ENCODE measurements around the gene EGFR.

The EGFR gene

GRCh38 chr7:55205124-55205955, 186.5 kb downstream of the EGFR start:
- DNase-seq (no peak), ATAC-seq (ENCODE audit: insufficient read depth, low read depth) (no peak)
- no peaks in the 10 kb centered on the region for H3K36me3 ChIP-seq (ENCODE audit: insufficient read depth, low read length)
- no peak overlapping the region for H3K4me2 ChIP-seq (ENCODE audit: insufficient read depth, low read length)
- H3K4me3 ChIP-seq (ENCODE audit: low read depth in 1 of 2, low read length in 2 of 2), result no peak overlapping the region
- no peak overlapping the region for H3K27ac ChIP-seq (ENCODE audit: low read length)
- no peaks in the 10 kb centered on the region for H3K9me3 ChIP-seq (ENCODE audit: insufficient read depth, low read length, severe bottlenecking)
- H2AFZ ChIP-seq (ENCODE audit: low read depth, low read length), result no peak overlapping the region
- H3K4me1 ChIP-seq (ENCODE audit: insufficient read depth, low read length), result no peaks in the 10 kb centered on the region
- TF ChIP-seq EZH2 (IDR thresholded peaks at IDR 0.05; ENCODE audit: borderline replicate concordance, low read depth, low read length, severe bottlenecking) (no peak), CTCF (IDR thresholded peaks at IDR 0.05; ENCODE audit: borderline replicate concordance, extremely low read depth, low read length, poor library complexity, severe bottlenecking) (no peak)
- H3K79me2 ChIP-seq (ENCODE audit: insufficient read depth, low read length), result no peaks in the 10 kb centered on the region
- H3K9ac ChIP-seq (ENCODE audit: low read depth, low read length), result no peak overlapping the region
- H4K20me1 ChIP-seq (ENCODE audit: insufficient read depth, low read length), result no peaks in the 10 kb centered on the region
- H3K27me3 ChIP-seq (ENCODE audit: insufficient read depth, low read length, poor library complexity), result no peaks in the 10 kb centered on the region

GRCh38 chr7:55206235-55207029, 187.6 kb downstream of the EGFR start:
- H4K20me1 ChIP-seq (ENCODE audit: insufficient read depth, low read length), result no peaks in the 10 kb centered on the region
- no peak overlapping the region for H2AFZ ChIP-seq (ENCODE audit: low read depth, low read length)
- H3K36me3 ChIP-seq (ENCODE audit: insufficient read depth, low read length), result no peaks in the 10 kb centered on the region
- no peaks in the 10 kb centered on the region for H3K4me1 ChIP-seq (ENCODE audit: insufficient read depth, low read length)
- ATAC-seq (ENCODE audit: insufficient read depth, low read depth), result no peak
- DNase-seq, result no peak
- H3K4me2 ChIP-seq (ENCODE audit: insufficient read depth, low read length), result no peak overlapping the region
- no peak for TF ChIP-seq CTCF (IDR thresholded peaks at IDR 0.05; ENCODE audit: borderline replicate concordance, extremely low read depth, low read length, poor library complexity, severe bottlenecking)
- no peak for TF ChIP-seq EZH2 (IDR thresholded peaks at IDR 0.05; ENCODE audit: borderline replicate concordance, low read depth, low read length, severe bottlenecking)
- no peak overlapping the region for H3K4me3 ChIP-seq (ENCODE audit: low read depth in 1 of 2, low read length in 2 of 2)
- no peak overlapping the region for H3K9ac ChIP-seq (ENCODE audit: low read depth, low read length)
- no peak overlapping the region for H3K27ac ChIP-seq (ENCODE audit: low read length)
- H3K9me3 ChIP-seq (ENCODE audit: insufficient read depth, low read length, severe bottlenecking), result no peaks in the 10 kb centered on the region
- no peaks in the 10 kb centered on the region for H3K79me2 ChIP-seq (ENCODE audit: insufficient read depth, low read length)
- H3K27me3 ChIP-seq (ENCODE audit: insufficient read depth, low read length, poor library complexity), result no peaks in the 10 kb centered on the region

- ATAC-seq (ENCODE audit: insufficient read depth, low read depth), result no peak
- Histone ChIP-seq H3K27ac (ENCODE audit: low read length) (no peak overlapping the region), H3K9me3 (ENCODE audit: insufficient read depth, low read length, severe bottlenecking) (no peaks in the 10 kb centered on the region), H3K27me3 (ENCODE audit: insufficient read depth, low read length, poor library complexity) (no peaks in the 10 kb centered on the region), H3K9ac (ENCODE audit: low read depth, low read length) (no peak overlapping the region), H3K36me3 (ENCODE audit: insufficient read depth, low read length) (no peaks in the 10 kb centered on the region), H3K4me2 (ENCODE audit: insufficient read depth, low read length) (no peak overlapping the region), H3K4me3 (ENCODE audit: low read depth in 1 of 2, low read length in 2 of 2) (no peak overlapping the region), H3K79me2 (ENCODE audit: insufficient read depth, low read length) (no peaks in the 10 kb centered on the region), H2AFZ (ENCODE audit: low read depth, low read length) (no peak overlapping the region), H4K20me1 (ENCODE audit: insufficient read depth, low read length) (no peaks in the 10 kb centered on the region), H3K4me1 (ENCODE audit: insufficient read depth, low read length) (no peaks in the 10 kb centered on the region)
- DNase-seq, result no peak
- TF ChIP-seq CTCF (IDR thresholded peaks at IDR 0.05; ENCODE audit: borderline replicate concordance, extremely low read depth, low read length, poor library complexity, severe bottlenecking), result no peak
These were observed 188.8 kb downstream of the EGFR start for GRCh38 chr7:55207436-55208125.
